H1 (cell line): ENCODE measurements around the gene PLCL2. TPM values are rescaled to one million over a fixed set of nuclear protein-coding genes. Genes with fewer than 3 reads are reported as not detected.

Experiments used
- CTBP2 ChIP-seq: IDR thresholded peaks from 2 replicates; pipeline ENCODE4 v1.7.0; 2011; ENCODE audit warnings: borderline replicate concordance, mild to moderate bottlenecking, moderate library complexity, mixed read lengths, low read length; ENCODE audit not compliant: insufficient read depth, insufficient read length
- EP300 ChIP-seq, 2 experiments: IDR thresholded peaks; 1 replicate in 1 of 2; 2 replicates in 1 of 2; pipeline ENCODE4 v1.6.1; 2011 to 2012; ENCODE audit warnings: low read depth in 2 of 2, low read length in 2 of 2, mild to moderate bottlenecking in 2 of 2, borderline replicate concordance in 1 of 2, inconsistent platforms in 1 of 2, moderate library complexity in 1 of 2
- RAD21 ChIP-seq, 2 experiments: IDR thresholded peaks in 1 of 2; conservative IDR thresholded peaks in 1 of 2; 2 replicates each; pipeline ENCODE4 v1.6.1; 2011; ENCODE audit warnings: low read depth in 2 of 2, low read length in 2 of 2, improper control_type of control experiment in 1 of 2, inconsistent platforms in 1 of 2, mild to moderate bottlenecking in 1 of 2, moderate library complexity in 1 of 2
- RFX5 ChIP-seq: IDR thresholded peaks from 2 replicates; pipeline ENCODE4 v1.6.1; 2011; ENCODE audit warnings: low read depth, low read length, improper control_type of control experiment, borderline replicate concordance
- polyA plus RNA-seq, 7 experiments: library from polyadenylated mRNA; depleted of rRNA in 3 of 7; stranded (reverse) in 5 of 7; unstranded in 2 of 7; fragments of >200 nt in 5 of 7; fragments of 200-250 nt in 2 of 7; gene quantifications; 1 replicate in 5 of 7; 2 replicates in 1 of 7; 4 replicates in 1 of 7; pipeline versions ENCODE4 v1.2.1 to v1.2.3, GENCODE V29; 2011 to 2013; ENCODE audit warnings: missing spikeins in 2 of 7, mixed read lengths in 2 of 7
- total RNA-seq: library from RNA; stranded (reverse); fragmentation: NEBNext Ultra II Directional; extraction: Animal tissue kit (Norgen Biotek cat#: 25700); gene quantifications from 2 replicates; pipeline ENCODE4 v1.2.1, GENCODE V29; 2021

Gene PLCL2
- total and polyA plus RNA-seq, 2 of the 8 experiments (the other 6 are each of a cell fraction or from before 2014, with no cell fraction given): 3.5 to 6.8 TPM

DNA sequence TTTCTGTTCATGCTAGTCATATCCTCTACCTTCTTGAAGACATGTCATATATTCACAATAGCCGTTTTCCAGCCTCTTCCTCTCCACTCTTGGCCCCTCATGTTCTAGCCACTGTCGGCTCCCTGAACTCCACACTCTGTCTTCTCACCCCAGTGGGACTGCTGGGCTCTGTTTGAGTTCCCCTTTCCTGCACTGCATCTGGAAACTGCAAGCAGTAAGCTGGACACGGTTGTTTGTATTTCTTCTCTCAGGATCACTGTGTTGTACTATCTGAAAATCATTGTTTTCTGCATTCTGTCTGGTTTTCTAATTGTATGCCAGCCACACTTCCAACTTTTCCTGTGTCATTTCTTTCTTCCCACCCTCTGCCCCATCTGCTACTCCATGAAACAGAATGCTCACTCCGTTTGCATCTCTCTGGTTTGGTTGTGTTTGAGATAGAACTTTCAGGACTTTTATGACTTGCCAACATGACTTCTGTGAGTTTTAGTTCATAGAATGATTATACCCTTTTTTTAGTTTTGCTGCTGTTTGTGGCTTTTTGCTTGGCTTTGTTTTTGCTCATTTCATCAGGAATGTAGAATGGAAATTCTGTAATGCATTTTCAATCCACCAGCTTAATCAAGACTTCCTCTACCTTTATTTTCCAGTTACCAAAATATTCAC lies 192.3 kb downstream of the PLCL2 start (continued):
- TF ChIP-seq RAD21 (IDR thresholded peaks at IDR 0.05 in 1 of 2, conservative IDR thresholded peaks at IDR 0.05 in 1 of 2; ENCODE audit: low read depth in 2 of 2, low read length in 2 of 2) (no peak), CTBP2 (no peak), EP300 (IDR thresholded peaks at IDR 0.05; ENCODE audit: borderline replicate concordance in 1 of 2, low read depth in 2 of 2, low read length in 2 of 2) (no peak), RFX5 (no peak)
